H1 (cell line): ENCODE measurements around the gene SLC35G6. TPM values are rescaled to one million over a fixed set of nuclear protein-coding genes. Genes with fewer than 3 reads are reported as not detected.

Experiments
- CTCF ChIA-PET: fragments of 300-600 bp; sonication (Branson Sonifier 250); formaldehyde crosslinking; loops from one replicate; lab custom pipeline; 2021; ENCODE audit not compliant: partially characterized antibody; lab: Charles Lee
- POLR2A ChIA-PET: fragments of 300-600 bp; sonication (Branson Sonifier 250); formaldehyde crosslinking; loops from one replicate; lab custom pipeline; 2021; ENCODE audit warnings: inconsistent platforms; ENCODE audit not compliant: partially characterized antibody; lab: Charles Lee
- DNase-seq, 2 experiments: peaks; one replicate each; pipeline versions ENCODE4 v3.0.0 to v3.0.0-alpha.2; 2010 to 2022; ENCODE audit warnings: low spot score in 2 of 2, low read depth in 1 of 2, mixed read lengths in 1 of 2
- FAIRE-seq: peaks from 2 replicates; lab custom pipeline; 2011; peaks lifted over from hg19 to GRCh38; lab: Jason Lieb, UNC
- H2AFZ ChIP-seq: 2 replicates; pipeline ENCODE4 v1.8.1; 2012; ENCODE audit warnings: low read length, inconsistent platforms
- H2AK5ac ChIP-seq: 2 replicates; pipeline ENCODE4 v1.6.1; 2013; ENCODE audit warnings: low read depth, low read length
- H2BK120ac ChIP-seq: replicated peaks from 2 replicates; pipeline ENCODE3; 2013; ENCODE audit warnings: low read depth, low read length, inconsistent platforms
- H2BK12ac ChIP-seq: 2 replicates; pipeline ENCODE4 v1.6.1; 2013; ENCODE audit warnings: low read depth, low read length
- H2BK15ac ChIP-seq: 2 replicates; pipeline ENCODE4 v1.6.1; 2013; ENCODE audit warnings: low read length
- H2BK20ac ChIP-seq: 2 replicates; pipeline ENCODE4 v1.6.1; 2013; ENCODE audit warnings: low read length
- H2BK5ac ChIP-seq: 2 replicates; pipeline ENCODE4 v1.6.1; 2013; ENCODE audit warnings: low read depth, low read length
- H3K14ac ChIP-seq: 2 replicates; pipeline ENCODE4 v1.6.1; 2013; ENCODE audit warnings: inconsistent platforms; ENCODE audit not compliant: insufficient read length
- H3K18ac ChIP-seq: 2 replicates; pipeline ENCODE4 v1.6.1; 2013; ENCODE audit warnings: low read length; ENCODE audit errors: extremely low read depth
- H3K23ac ChIP-seq: 2 replicates; pipeline ENCODE4 v1.6.1; 2013; ENCODE audit warnings: inconsistent platforms; ENCODE audit not compliant: insufficient read length
- H3K23me2 ChIP-seq: 2 replicates; pipeline ENCODE4 v1.6.1; 2013; ENCODE audit warnings: low read depth, low read length
- H3K27ac ChIP-seq: 2 replicates; pipeline ENCODE4 v1.6.1; 2011; ENCODE audit warnings: low read depth, low read length, inconsistent platforms
- H3K27me3 ChIP-seq, 4 experiments: replicated peaks in 1 of 4; 1 replicate in 1 of 4; 2 replicates in 3 of 4; pipeline versions ENCODE4 v1.6.1 to v1.8.1; 2011 to 2013; ENCODE audit warnings: low read length in 3 of 4, mild to moderate bottlenecking in 3 of 4, inconsistent platforms in 2 of 4, mixed read lengths in 2 of 4, moderate library complexity in 1 of 4; ENCODE audit not compliant: control insufficient read depth in 3 of 4, insufficient read depth in 3 of 4; ENCODE audit errors: extremely low read depth in 1 of 4
- H3K36me3 ChIP-seq, 4 experiments: 2 replicates each; pipeline versions ENCODE4 v1.6.1 to v1.8.1; 2011 to 2013; ENCODE audit warnings: mild to moderate bottlenecking in 4 of 4, low read length in 3 of 4, moderate library complexity in 2 of 4, control low read depth in 1 of 4, inconsistent platforms in 1 of 4; ENCODE audit not compliant: insufficient read depth in 4 of 4, control insufficient read depth in 2 of 4
- H3K4ac ChIP-seq: replicated peaks from 2 replicates; pipeline ENCODE3; 2013; ENCODE audit warnings: low read length, low read depth, mixed read lengths, inconsistent platforms; ENCODE audit not compliant: insufficient read length
- H3K4me1 ChIP-seq, 4 experiments: replicated peaks in 1 of 4; 1 replicate in 1 of 4; 2 replicates in 3 of 4; pipeline versions ENCODE4 v1.6.1 to v1.8.1; 2011 to 2013; ENCODE audit warnings: low read length in 3 of 4, inconsistent platforms in 2 of 4, mixed read lengths in 1 of 4; ENCODE audit not compliant: insufficient read depth in 4 of 4, control insufficient read depth in 3 of 4
- H3K4me2 ChIP-seq, 2 experiments: 2 replicates each; pipeline versions ENCODE4 v1.6.1 to v1.8.1; 2011 to 2013; ENCODE audit warnings: low read depth in 2 of 2, low read length in 2 of 2, control low read depth in 1 of 2, inconsistent platforms in 1 of 2, mild to moderate bottlenecking in 1 of 2; ENCODE audit not compliant: insufficient read depth in 1 of 2
- H3K4me3 ChIP-seq, 4 experiments: fragments of 200-600, 300-600 bp in 1 of 4; sonication (generic), shearing (Covaris generic), sonication (Bioruptor Twin) in 1 of 4; 2 replicates each; pipeline versions ENCODE4 v1.5.1 to v1.8.1; 2011 to 2016; ENCODE audit warnings: low read length in 4 of 4, low read depth in 3 of 4, control low read depth in 2 of 4, inconsistent platforms in 2 of 4, mild to moderate bottlenecking in 2 of 4, mixed read lengths in 1 of 4, moderate library complexity in 1 of 4; ENCODE audit not compliant: insufficient read depth in 2 of 4; ENCODE audit errors: extremely low read depth in 1 of 4
- H3K56ac ChIP-seq: replicated peaks from 2 replicates; pipeline ENCODE3; 2013; ENCODE audit warnings: low read depth, mild to moderate bottlenecking, mixed read lengths, low read length, inconsistent platforms; ENCODE audit not compliant: insufficient read length
- H3K79me1 ChIP-seq: 2 replicates; pipeline ENCODE4 v1.6.1; 2013; ENCODE audit warnings: low read depth, low read length, control low read depth
- H3K79me2 ChIP-seq, 2 experiments: 2 replicates each; pipeline versions ENCODE4 v1.6.1 to v1.8.1; 2012 to 2013; ENCODE audit warnings: low read length in 2 of 2, mild to moderate bottlenecking in 2 of 2, inconsistent platforms in 1 of 2; ENCODE audit not compliant: insufficient read depth in 2 of 2, control insufficient read depth in 1 of 2
- H3K9ac ChIP-seq, 4 experiments: replicated peaks in 1 of 4; 1 replicate in 1 of 4; 2 replicates in 3 of 4; pipeline versions ENCODE4 v1.6.1 to v1.8.1; 2011 to 2013; ENCODE audit warnings: low read depth in 3 of 4, low read length in 3 of 4, control low read depth in 2 of 4, mild to moderate bottlenecking in 2 of 4, moderate library complexity in 2 of 4, inconsistent platforms in 1 of 4; ENCODE audit errors: extremely low read depth in 1 of 4
- H3K9me3 ChIP-seq, 2 experiments: 2 replicates each; pipeline versions ENCODE4 v1.6.1 to v1.8.1; 2012 to 2013; ENCODE audit warnings: mild to moderate bottlenecking in 2 of 2, moderate library complexity in 2 of 2, control low read depth in 1 of 2, inconsistent platforms in 1 of 2, low read depth in 1 of 2, low read length in 1 of 2, mixed read lengths in 1 of 2; ENCODE audit not compliant: insufficient read depth in 2 of 2
- H4K20me1 ChIP-seq, 2 experiments: replicated peaks in 1 of 2; 2 replicates each; pipeline versions ENCODE3 to v1.8.1; 2011 to 2013; ENCODE audit warnings: inconsistent platforms in 2 of 2, low read length in 2 of 2, mild to moderate bottlenecking in 1 of 2; ENCODE audit not compliant: insufficient read depth in 2 of 2, control insufficient read depth in 1 of 2
- H4K5ac ChIP-seq: 2 replicates; pipeline ENCODE4 v1.6.1; 2013; ENCODE audit warnings: low read length, low read depth, mixed read lengths, inconsistent platforms; ENCODE audit not compliant: insufficient read length
- H4K8ac ChIP-seq: 2 replicates; pipeline ENCODE4 v1.8.0; 2013; ENCODE audit warnings: mild to moderate bottlenecking, moderate library complexity, low read length, inconsistent platforms; ENCODE audit not compliant: insufficient read depth; ENCODE audit errors: extremely low read depth
- H4K91ac ChIP-seq: replicated peaks from 2 replicates; pipeline ENCODE3; 2013; ENCODE audit warnings: low read length, mixed read lengths, inconsistent platforms; ENCODE audit not compliant: insufficient read length
- ASH2L ChIP-seq: fragments of 200-600, 300-600 bp; sonication (generic); IDR thresholded peaks from one replicate; pipeline ENCODE4 v1.7.1; 2017; ENCODE audit warnings: low read length
- CHD1 ChIP-seq: IDR thresholded peaks from 2 replicates; pipeline ENCODE4 v1.6.1; 2012; ENCODE audit warnings: low read depth, low read length, improper control_type of control experiment
- EZH2 ChIP-seq: fragments of 200-600 bp; sonication (generic); IDR thresholded peaks from 2 replicates; pipeline ENCODE4 v1.7.1; 2012; ENCODE audit warnings: low read depth, mild to moderate bottlenecking, moderate library complexity, low read length, inconsistent platforms; ENCODE audit not compliant: severe bottlenecking
- GABPA ChIP-seq: IDR thresholded peaks from 2 replicates; pipeline ENCODE4 v1.6.1; 2011; ENCODE audit warnings: mild to moderate bottlenecking, low read length, moderate library complexity, borderline replicate concordance; ENCODE audit not compliant: insufficient read depth
- KDM4A ChIP-seq: IDR thresholded peaks from one replicate; pipeline ENCODE4 v1.7.1; 2012; ENCODE audit warnings: low read depth, mild to moderate bottlenecking, moderate library complexity, low read length, inconsistent platforms; ENCODE audit not compliant: severe bottlenecking
- MAX ChIP-seq: IDR thresholded peaks from 2 replicates; pipeline ENCODE4 v1.6.1; 2012; ENCODE audit warnings: inconsistent platforms
- NRF1 ChIP-seq: IDR thresholded peaks from 2 replicates; pipeline ENCODE4 v1.6.1; 2011; ENCODE audit warnings: mild to moderate bottlenecking, low read depth, low read length, improper control_type of control experiment
- POLR2A ChIP-seq, 2 experiments: IDR thresholded peaks; 1 replicate in 1 of 2; 2 replicates in 1 of 2; pipeline ENCODE4 v1.6.1; 2011; ENCODE audit warnings: low read depth in 2 of 2, low read length in 2 of 2, mild to moderate bottlenecking in 2 of 2; ENCODE audit errors: control extremely low read depth in 1 of 2
- TBP ChIP-seq: IDR thresholded peaks from 2 replicates; pipeline ENCODE4 v1.6.1; 2011; ENCODE audit warnings: low read depth, low read length, improper control_type of control experiment
- TCF12 ChIP-seq: IDR thresholded peaks from 2 replicates; pipeline ENCODE4 v1.6.1; 2011; ENCODE audit warnings: low read depth, mild to moderate bottlenecking, low read length
- ZNF274 ChIP-seq: IDR thresholded peaks from 2 replicates; pipeline ENCODE4 v1.7.0; 2012; ENCODE audit warnings: low read length, borderline replicate concordance; ENCODE audit errors: extremely low read depth
- WGBS, 2 experiments: shearing (Covaris generic) in 1 of 2; methylation state at CpG; one replicate each; pipeline versions ENCODE4 v1.1.6 to v1.1.7; 2013 to 2015; ENCODE audit warnings: low lambda C conversion rate in 2 of 2, mixed read lengths in 2 of 2, inconsistent platforms in 1 of 2, low coverage in 1 of 2, missing lambda C conversion rate in 1 of 2; ENCODE audit not compliant: insufficient replicate concordance in 2 of 2, insufficient coverage in 1 of 2, insufficient read length in 1 of 2; ENCODE audit errors: extremely low coverage in 1 of 2, missing lambda C conversion rate in 1 of 2; 5-methylcytosine and 5-hydroxymethylcytosine counted together
- polyA plus RNA-seq, 7 experiments: library from polyadenylated mRNA; depleted of rRNA in 3 of 7; stranded (reverse) in 5 of 7; unstranded in 2 of 7; fragments of >200 nt in 5 of 7; fragments of 200-250 nt in 2 of 7; gene quantifications; 1 replicate in 5 of 7; 2 replicates in 1 of 7; 4 replicates in 1 of 7; pipeline versions ENCODE4 v1.2.1 to v1.2.3, GENCODE V29; 2011 to 2013; ENCODE audit warnings: missing spikeins in 2 of 7, mixed read lengths in 2 of 7
- total RNA-seq: library from RNA; stranded (reverse); fragmentation: NEBNext Ultra II Directional; extraction: Animal tissue kit (Norgen Biotek cat#: 25700); gene quantifications from 2 replicates; pipeline ENCODE4 v1.2.1, GENCODE V29; 2021

The SLC35G6 gene
- total and polyA plus RNA-seq, 2 of the 8 experiments (the other 6 are each of a cell fraction or from before 2014, with no cell fraction given) = 0.05 TPM; not detected in 1

- Histone ChIP-seq H3K79me1 (no peaks in the 10 kb centered on the region), H3K4me1 (peaks cover 0 to 28% (median 15%) of the 10 kb centered on the region in 4 experiments; a peak in 6 of 7 replicates), H3K56ac (peak overlapping the region; percentile 48), H2AK5ac (no peak overlapping the region; the same call in 1 of the 2 replicates), H3K36me3 (no peaks in the 10 kb centered on the region), H2BK120ac (peak overlapping the region; percentile 91), H3K23ac (no peak overlapping the region), H4K20me1 (no peaks in the 10 kb centered on the region), H2AFZ (0 out of 2 replicates have a peak overlapping the region, but pooled peaks have one; percentile 43), H3K18ac (peak overlapping the region; percentile 40; the same call in 1 of the 2 replicates), H3K9ac (peak overlapping the region in 3 of 4 experiments; percentile 1 to 46 (median 6); a peak in 5 of 7 replicates), H3K79me2 (no peaks in the 10 kb centered on the region), H4K8ac (peak overlapping the region; percentile 97), H3K23me2 (peaks cover 31% of the 10 kb centered on the region), H4K5ac (peak overlapping the region; percentile 52), H3K27ac (peak overlapping the region; percentile 59), H2BK12ac (peak overlapping the region; percentile 94), H2BK20ac (no peak overlapping the region), H2BK5ac (peak overlapping the region; percentile 63), H4K91ac (peak overlapping the region; percentile 79), H3K4me2 (peak overlapping the region; percentile 91), H3K9me3 (no peaks in the 10 kb centered on the region), H3K14ac (no peak overlapping the region), H3K4me3 (peak overlapping the region; percentile 50 to 83 (median 67)), H3K4ac (no peak overlapping the region), H2BK15ac (peak overlapping the region; percentile 95; the same call in 1 of the 2 replicates), H3K27me3 (peaks cover 2 to 19% (median 12%) of the 10 kb centered on the region in 4 experiments; a peak in 6 of 7 replicates)
- WGBS, 2 experiments = 3% methylated on average over 83 of the region's 92 CpGs; no CpG with 5 or more reads in 1 of the 2 experiments
- peak; percentile 69 for FAIRE-seq
- DNase-seq = peak in 1 of 2 experiments; percentile 87
- POLR2A ChIA-PET = interaction anchor here (0.6 to 15.5 kb wide), 28 partner anchors 8 to 322 kb away, joined by 3 to 339 read pairs (median 4); partner anchors contain the start of genes ACAP1, ASGR2, CHRNB1 and CLDN7
- CTCF ChIA-PET = interaction anchor here (0.6 to 5.1 kb wide), 40 partner anchors 10 to 311 kb away, joined by 3 to 56 read pairs (median 5); partner anchors contain the start of genes KCTD11, SPEM2, TMEM256 and TMEM95
- TF ChIP-seq KDM4A (peak; percentile 73), CHD1 (peak; percentile 9; the same call in 1 of the 2 replicates), EZH2 (no peak), MAX (peak; percentile 89), TCF12 (peak; percentile 59; the same call in 1 of the 2 replicates), ASH2L (no peak), TBP (peak; percentile 49), NRF1 (no peak), POLR2A (IDR thresholded peaks at IDR 0.05; ENCODE audit: control extremely low read depth in 1 of 2, low read depth in 2 of 2, low read length in 2 of 2) (no peak; a peak in 1 of 3 replicates), GABPA (no peak), ZNF274 (no peak)
Measured at GRCh38 chr17:7436556-7437368, 44.5 kb upstream of the SLC35G6 start.
